ENCODE data around the gene TMEM123. TPM values are rescaled to one million over a fixed set of nuclear protein-coding genes. Genes with fewer than 3 reads are reported as not detected.

TMEM123 gene
- total RNA-seq, 3 donors from 2014 or later (not counting 1 experiment from before 2014, with no cell fraction given): 100 to 126 (median 118) TPM

GRCh38 chr11:102486584-102486983 lies 34.0 kb upstream of the TMEM123 start:
- Histone ChIP-seq H3K36me3 (ENCODE audit: control insufficient read depth, insufficient read depth, low read length) (no peaks in the 10 kb centered on the region), H3K4me3 (ENCODE audit: low read length) (no peak overlapping the region), H3K9me3 (ENCODE audit: control insufficient read depth, insufficient read depth, low read length) (no peaks in the 10 kb centered on the region), H3K27ac (ENCODE audit: low read length) (no peak overlapping the region), H3K4me1 (ENCODE audit: control insufficient read depth, insufficient read depth, low read length) (no peaks in the 10 kb centered on the region), H3K27me3 (ENCODE audit: control insufficient read depth, insufficient read depth, low read length) (no peaks in the 10 kb centered on the region)
- no peaks in the 10 kb centered on the region for H3K4me1 Mint-ChIP-seq
- DNase-seq: no peak
- H3K4me3 Mint-ChIP-seq: no peak overlapping the region
- WGBS (ENCODE audit: insufficient coverage): 98% methylated on average over 2 of the region's 2 CpGs
- H3K36me3 Mint-ChIP-seq: no peaks in the 10 kb centered on the region
- peaks cover 0 to 7% of the 10 kb centered on the region in 2 donors for H3K27me3 Mint-ChIP-seq (ENCODE audit: low read depth in 2 of 2)
- no peak overlapping the region for H3K27ac Mint-ChIP-seq
- intact Hi-C loops (cut with micrococcal nuclease): no loop called here
- H3K9me3 Mint-ChIP-seq: no peaks in the 10 kb centered on the region
- no peak for ATAC-seq
- no peak for TF ChIP-seq CTCF (IDR thresholded peaks at IDR 0.05)

- Histone ChIP-seq H3K27ac (ENCODE audit: low read length) (no peak overlapping the region), H3K36me3 (ENCODE audit: control insufficient read depth, insufficient read depth, low read length) (no peaks in the 10 kb centered on the region), H3K4me1 (ENCODE audit: control insufficient read depth, insufficient read depth, low read length) (no peaks in the 10 kb centered on the region), H3K27me3 (ENCODE audit: control insufficient read depth, insufficient read depth, low read length) (no peaks in the 10 kb centered on the region), H3K4me3 (ENCODE audit: low read length) (no peak overlapping the region), H3K9me3 (ENCODE audit: control insufficient read depth, insufficient read depth, low read length) (no peaks in the 10 kb centered on the region)
- intact Hi-C loops (cut with micrococcal nuclease): no loop called here
- no peak overlapping the region for H3K4me3 Mint-ChIP-seq
- DNase-seq (no peak), ATAC-seq (no peak)
- H3K36me3 Mint-ChIP-seq: no peaks in the 10 kb centered on the region
- H3K9me3 Mint-ChIP-seq: no peaks in the 10 kb centered on the region
- no peaks in the 10 kb centered on the region for H3K4me1 Mint-ChIP-seq
- no peak for TF ChIP-seq CTCF (IDR thresholded peaks at IDR 0.05)
- peaks cover 0 to 10% of the 10 kb centered on the region in 2 donors for H3K27me3 Mint-ChIP-seq (ENCODE audit: low read depth in 2 of 2)
- H3K27ac Mint-ChIP-seq: no peak overlapping the region
- no CpG with 5 or more reads among the region's 2 CpGs for WGBS (ENCODE audit: insufficient coverage)
Measured at GRCh38 chr11:102485095-102485722, 32.6 kb upstream of the TMEM123 start.

DNA sequence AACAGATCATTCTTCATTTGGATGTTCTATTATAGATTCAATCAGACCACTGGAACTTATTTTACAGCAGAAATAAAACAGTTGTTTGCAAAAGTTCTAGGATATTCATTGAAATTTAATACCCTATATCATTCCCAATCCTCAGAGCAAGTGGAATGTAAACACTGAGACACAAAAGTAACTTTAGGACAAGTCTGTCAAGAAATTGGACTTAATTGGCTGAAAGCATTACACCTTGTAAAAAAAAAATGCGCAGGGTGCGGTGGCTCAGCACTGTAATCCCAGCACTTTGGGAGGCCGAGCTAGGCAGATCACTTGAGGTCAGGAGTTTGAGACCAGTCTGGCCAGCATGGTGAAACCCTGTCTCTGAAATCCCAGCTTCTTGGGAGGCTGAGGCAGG lies 29.9 kb upstream of the TMEM123 start:
- H3K27me3 Mint-ChIP-seq (ENCODE audit: low read depth in 2 of 2): peaks cover 0 to 6% of the 10 kb centered on the region in 2 donors
- no peaks in the 10 kb centered on the region for H3K36me3 ChIP-seq (ENCODE audit: control insufficient read depth, insufficient read depth, low read length)
- H3K4me3 Mint-ChIP-seq: no peak overlapping the region
- no peak for ATAC-seq
- no peaks in the 10 kb centered on the region for H3K4me1 ChIP-seq (ENCODE audit: control insufficient read depth, insufficient read depth, low read length)
- TF ChIP-seq CTCF (IDR thresholded peaks at IDR 0.05): no peak
- H3K9me3 ChIP-seq (ENCODE audit: control insufficient read depth, insufficient read depth, low read length): no peaks in the 10 kb centered on the region
- 67% methylated on average over 3 of the region's 3 CpGs for WGBS (ENCODE audit: insufficient coverage)
- no peaks in the 10 kb centered on the region for H3K36me3 Mint-ChIP-seq
- no peak overlapping the region for H3K27ac ChIP-seq (ENCODE audit: low read length)
- no peak overlapping the region for H3K4me3 ChIP-seq (ENCODE audit: low read length)
- intact Hi-C loops (cut with micrococcal nuclease): no loop called here
- no peak overlapping the region for H3K27ac Mint-ChIP-seq
- no peaks in the 10 kb centered on the region for H3K27me3 ChIP-seq (ENCODE audit: control insufficient read depth, insufficient read depth, low read length)
- DNase-seq: no peak
- no peaks in the 10 kb centered on the region for H3K9me3 Mint-ChIP-seq
- H3K4me1 Mint-ChIP-seq: no peaks in the 10 kb centered on the region

DNA sequence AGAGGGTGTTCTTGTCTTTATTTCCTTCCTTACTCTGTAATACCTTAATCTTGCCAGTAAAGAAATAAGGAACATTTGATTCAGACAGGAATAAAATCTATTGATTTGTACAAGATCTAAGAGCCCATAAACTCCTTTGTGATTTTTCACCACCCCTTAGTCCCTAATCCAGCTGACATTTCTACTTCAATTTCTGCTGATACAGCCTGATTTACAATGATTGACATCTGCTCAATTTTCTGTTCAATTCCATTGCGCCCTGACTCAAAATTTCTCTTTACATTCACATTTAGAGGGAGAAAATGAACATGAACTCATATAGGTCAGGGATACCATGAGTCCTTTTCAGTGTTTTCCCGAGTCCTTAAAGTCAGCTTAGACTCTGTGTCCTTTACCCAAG lies 27.2 kb upstream of the TMEM123 start:
- Mint-ChIP-seq H3K4me3 (no peak overlapping the region), H3K27me3 (ENCODE audit: low read depth in 2 of 2) (peaks cover 0 to 3% of the 10 kb centered on the region in 2 donors), H3K27ac (no peak overlapping the region), H3K9me3 (no peaks in the 10 kb centered on the region), H3K36me3 (no peaks in the 10 kb centered on the region), H3K4me1 (peaks cover 8 to 9% of the 10 kb centered on the region in 2 donors)
- H3K9me3 ChIP-seq (ENCODE audit: control insufficient read depth, insufficient read depth, low read length): no peaks in the 10 kb centered on the region
- H3K27me3 ChIP-seq (ENCODE audit: control insufficient read depth, insufficient read depth, low read length): no peaks in the 10 kb centered on the region
- intact Hi-C loops (cut with micrococcal nuclease): no loop called here
- H3K36me3 ChIP-seq (ENCODE audit: control insufficient read depth, insufficient read depth, low read length): no peaks in the 10 kb centered on the region
- H3K4me3 ChIP-seq (ENCODE audit: low read length): no peak overlapping the region
- ATAC-seq: no peak
- H3K27ac ChIP-seq (ENCODE audit: low read length): no peak overlapping the region
- peaks cover 4% of the 10 kb centered on the region for H3K4me1 ChIP-seq (ENCODE audit: control insufficient read depth, insufficient read depth, low read length)
- TF ChIP-seq CTCF (IDR thresholded peaks at IDR 0.05): no peak
- no peak for DNase-seq
- WGBS (ENCODE audit: insufficient coverage): 94% methylated on average over 1 of the region's 2 CpGs

All from natural killer cell (primary cell).